ENCODE measurements around the gene CLIC6.
"Not testable (repeated sequence)": the region's sequence is repeated elsewhere in the genome, so short reads cannot be mapped to it uniquely, and the experiment has no call there.

Gene CLIC6

GRCh38 chr21:34669880-34670219 is 1.1 kb downstream of the CLIC6 start:
- H4K91ac ChIP-seq (ENCODE audit: low read length); H3K36me3 ChIP-seq (ENCODE audit: control insufficient read depth in 1 of 2, insufficient read depth in 2 of 2, low read depth in 1 of 2, low read length in 2 of 2); H3K27ac ChIP-seq (ENCODE audit: low read length, poor library complexity, severe bottlenecking); H2BK120ac ChIP-seq (ENCODE audit: low read depth, low read length); H2AK5ac ChIP-seq (ENCODE audit: low read length, severe bottlenecking); H3K79me1 ChIP-seq (replicated peaks; ENCODE audit: low read length, poor library complexity, severe bottlenecking); DNase-seq; H2AFZ ChIP-seq (ENCODE audit: low read depth, low read length); H2BK12ac ChIP-seq (ENCODE audit: low read length in 2 of 2); H2BK15ac ChIP-seq (ENCODE audit: low read depth, poor library complexity, severe bottlenecking); H3K14ac ChIP-seq (ENCODE audit: low read length in 2 of 2); H3K4ac ChIP-seq (ENCODE audit: low read depth in 1 of 2, low read length in 2 of 2); H3K23ac ChIP-seq (ENCODE audit: low read length in 2 of 2); H3K18ac ChIP-seq (ENCODE audit: low read depth in 1 of 2, low read length in 2 of 2); H4K8ac ChIP-seq (ENCODE audit: low read length); H3K9ac ChIP-seq (ENCODE audit: low read length); H3K9me3 ChIP-seq (ENCODE audit: control insufficient read depth, low read length); H2BK5ac ChIP-seq (ENCODE audit: low read depth, low read length, poor library complexity, severe bottlenecking): not testable (repeated sequence)
- Histone ChIP-seq H3K4me2 (ENCODE audit: low read length, poor library complexity, severe bottlenecking) (peak overlapping the region; percentile 79), H3K4me1 (ENCODE audit: control insufficient read depth, insufficient read depth, low read depth, low read length) (peaks cover 18% of the 10 kb centered on the region), H3K4me3 (ENCODE audit: insufficient read depth in 1 of 2, low read depth in 1 of 2, low read length in 2 of 2) (peak overlapping the region; percentile 40 to 77), H3K27me3 (ENCODE audit: control insufficient read depth in 1 of 2, insufficient read depth in 1 of 2, low read length in 2 of 2) (peaks cover 61 to 72% of the 10 kb centered on the region in 2 experiments)
- WGBS: 5% methylated on average over 34 of the region's 46 CpGs

DNA sequence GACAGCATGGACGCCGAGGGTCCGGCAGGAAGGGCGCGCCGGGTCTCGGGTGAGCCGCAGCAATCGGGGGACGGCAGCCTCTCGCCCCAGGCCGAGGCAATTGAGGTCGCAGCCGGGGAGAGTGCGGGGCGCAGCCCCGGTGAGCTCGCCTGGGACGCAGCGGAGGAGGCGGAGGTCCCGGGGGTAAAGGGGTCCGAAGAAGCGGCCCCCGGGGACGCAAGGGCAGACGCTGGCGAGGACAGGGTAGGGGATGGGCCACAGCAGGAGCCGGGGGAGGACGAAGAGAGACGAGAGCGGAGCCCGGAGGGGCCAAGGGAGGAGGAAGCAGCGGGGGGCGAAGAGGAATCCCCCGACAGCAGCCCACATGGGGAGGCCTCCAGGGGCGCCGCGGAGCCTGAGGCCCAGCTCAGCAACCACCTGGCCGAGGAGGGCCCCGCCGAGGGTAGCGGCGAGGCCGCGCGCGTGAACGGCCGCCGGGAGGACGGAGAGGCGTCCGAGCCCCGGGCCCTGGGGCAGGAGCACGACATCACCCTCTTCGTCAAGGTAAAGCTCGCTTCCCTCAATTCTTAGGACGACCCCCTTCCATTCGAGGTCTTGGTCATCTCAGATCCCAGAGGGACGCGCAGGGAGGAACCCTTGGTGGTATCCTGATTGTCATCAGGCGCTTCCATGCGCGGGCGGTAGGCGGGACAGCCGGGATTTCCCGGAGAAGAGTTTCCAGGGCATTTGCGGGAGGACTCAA is 1.6 kb downstream of the CLIC6 start:
- no peak overlapping the region for H2BK12ac ChIP-seq (ENCODE audit: low read length in 2 of 2)
- peak overlapping the region; percentile 63 for H2BK15ac ChIP-seq (ENCODE audit: low read depth, poor library complexity, severe bottlenecking)
- WGBS: 1% methylated on average over 64 of the region's 70 CpGs
- H3K4me3 ChIP-seq (ENCODE audit: insufficient read depth in 1 of 2, low read depth in 1 of 2, low read length in 2 of 2): peak overlapping the region; percentile 40 to 77
- H2AFZ ChIP-seq (ENCODE audit: low read depth, low read length): no peak overlapping the region
- no peak overlapping the region for H3K23ac ChIP-seq (ENCODE audit: low read length in 2 of 2)
- H3K9me3 ChIP-seq (ENCODE audit: control insufficient read depth, low read length): no peaks in the 10 kb centered on the region
- peaks cover 18% of the 10 kb centered on the region for H3K4me1 ChIP-seq (ENCODE audit: control insufficient read depth, insufficient read depth, low read depth, low read length)
- peak overlapping the region; percentile 65 for H3K9ac ChIP-seq (ENCODE audit: low read length)
- no peak overlapping the region for H2BK5ac ChIP-seq (ENCODE audit: low read depth, low read length, poor library complexity, severe bottlenecking)
- H3K27me3 ChIP-seq (ENCODE audit: control insufficient read depth in 1 of 2, insufficient read depth in 1 of 2, low read length in 2 of 2): peaks cover 58 to 76% of the 10 kb centered on the region in 2 experiments
- no peak overlapping the region for H3K4ac ChIP-seq (ENCODE audit: low read depth in 1 of 2, low read length in 2 of 2)
- no peak overlapping the region for H4K8ac ChIP-seq (ENCODE audit: low read length)
- H4K91ac ChIP-seq (ENCODE audit: low read length): no peak overlapping the region
- no peaks in the 10 kb centered on the region for H3K36me3 ChIP-seq (ENCODE audit: control insufficient read depth in 1 of 2, insufficient read depth in 2 of 2, low read depth in 1 of 2, low read length in 2 of 2)
- DNase-seq: peak; percentile 26
- H3K4me2 ChIP-seq (ENCODE audit: low read length, poor library complexity, severe bottlenecking): peak overlapping the region; percentile 79
- no peaks in the 10 kb centered on the region for H3K79me1 ChIP-seq (replicated peaks; ENCODE audit: low read length, poor library complexity, severe bottlenecking)
- H3K18ac ChIP-seq (ENCODE audit: low read depth in 1 of 2, low read length in 2 of 2): no peak overlapping the region
- H2AK5ac ChIP-seq (ENCODE audit: low read length, severe bottlenecking): no peak overlapping the region
- no peak overlapping the region for H3K14ac ChIP-seq (ENCODE audit: low read length in 2 of 2)
- no peak overlapping the region for H2BK120ac ChIP-seq (ENCODE audit: low read depth, low read length)
- no peak overlapping the region for H3K27ac ChIP-seq (ENCODE audit: low read length, poor library complexity, severe bottlenecking)

DNA sequence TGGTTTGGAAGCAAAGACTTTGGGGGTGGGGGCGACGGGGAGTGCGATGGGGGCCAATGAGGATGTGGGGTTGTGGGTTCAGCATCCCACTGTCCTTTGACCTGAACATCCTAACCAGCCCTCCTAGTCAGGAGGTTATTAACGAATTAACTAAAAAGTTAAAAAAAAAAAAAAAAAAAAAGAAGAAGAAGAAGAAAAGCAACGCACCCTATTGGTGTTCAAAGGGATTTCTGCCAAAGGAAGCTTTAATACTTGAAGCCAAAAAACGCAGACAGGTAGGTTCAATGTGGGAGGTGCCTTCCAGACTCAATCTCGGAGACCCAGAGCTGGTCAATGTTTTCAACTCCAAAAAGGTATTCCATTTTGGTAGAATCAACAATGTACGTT is 2.2 kb downstream of the CLIC6 start:
- peaks cover 52 to 70% of the 10 kb centered on the region in 2 experiments for H3K27me3 ChIP-seq (ENCODE audit: control insufficient read depth in 1 of 2, insufficient read depth in 1 of 2, low read length in 2 of 2)
- no peak overlapping the region for H4K91ac ChIP-seq (ENCODE audit: low read length)
- peak overlapping the region in 1 of 2 experiments; percentile 77 for H3K4me3 ChIP-seq (ENCODE audit: insufficient read depth in 1 of 2, low read depth in 1 of 2, low read length in 2 of 2)
- no peak overlapping the region for H2AK5ac ChIP-seq (ENCODE audit: low read length, severe bottlenecking)
- 41% methylated on average over 4 of the region's 8 CpGs for WGBS
- no peak overlapping the region for H3K23ac ChIP-seq (ENCODE audit: low read length in 2 of 2)
- H3K18ac ChIP-seq (ENCODE audit: low read depth in 1 of 2, low read length in 2 of 2): no peak overlapping the region
- H2BK5ac ChIP-seq (ENCODE audit: low read depth, low read length, poor library complexity, severe bottlenecking): no peak overlapping the region
- H3K9me3 ChIP-seq (ENCODE audit: control insufficient read depth, low read length): no peaks in the 10 kb centered on the region
- H3K4me1 ChIP-seq (ENCODE audit: control insufficient read depth, insufficient read depth, low read depth, low read length): peaks cover 18% of the 10 kb centered on the region
- no peak overlapping the region for H2BK12ac ChIP-seq (ENCODE audit: low read length in 2 of 2)
- H4K8ac ChIP-seq (ENCODE audit: low read length): no peak overlapping the region
- no peak overlapping the region for H3K4ac ChIP-seq (ENCODE audit: low read depth in 1 of 2, low read length in 2 of 2)
- no peak for DNase-seq
- no peak overlapping the region for H3K27ac ChIP-seq (ENCODE audit: low read length, poor library complexity, severe bottlenecking)
- H2BK120ac ChIP-seq (ENCODE audit: low read depth, low read length): no peak overlapping the region
- H3K79me1 ChIP-seq (replicated peaks; ENCODE audit: low read length, poor library complexity, severe bottlenecking): no peaks in the 10 kb centered on the region
- H3K14ac ChIP-seq (ENCODE audit: low read length in 2 of 2): no peak overlapping the region
- H2AFZ ChIP-seq (ENCODE audit: low read depth, low read length): no peak overlapping the region
- H3K36me3 ChIP-seq (ENCODE audit: control insufficient read depth in 1 of 2, insufficient read depth in 2 of 2, low read depth in 1 of 2, low read length in 2 of 2): no peaks in the 10 kb centered on the region
- H3K4me2 ChIP-seq (ENCODE audit: low read length, poor library complexity, severe bottlenecking): no peak overlapping the region
- no peak overlapping the region for H3K9ac ChIP-seq (ENCODE audit: low read length)
- no peak overlapping the region for H2BK15ac ChIP-seq (ENCODE audit: low read depth, poor library complexity, severe bottlenecking)

GRCh38 chr21:34671462-34671861 is 2.7 kb downstream of the CLIC6 start:
- no peak overlapping the region for H3K27ac ChIP-seq (ENCODE audit: low read length, poor library complexity, severe bottlenecking)
- no peak overlapping the region for H2BK120ac ChIP-seq (ENCODE audit: low read depth, low read length)
- no peaks in the 10 kb centered on the region for H3K79me1 ChIP-seq (replicated peaks; ENCODE audit: low read length, poor library complexity, severe bottlenecking)
- H3K4me2 ChIP-seq (ENCODE audit: low read length, poor library complexity, severe bottlenecking): no peak overlapping the region
- H3K4me3 ChIP-seq (ENCODE audit: insufficient read depth in 1 of 2, low read depth in 1 of 2, low read length in 2 of 2): no peak overlapping the region
- H2BK15ac ChIP-seq (ENCODE audit: low read depth, poor library complexity, severe bottlenecking): no peak overlapping the region
- H2BK5ac ChIP-seq (ENCODE audit: low read depth, low read length, poor library complexity, severe bottlenecking): no peak overlapping the region
- no peak overlapping the region for H2AK5ac ChIP-seq (ENCODE audit: low read length, severe bottlenecking)
- no peak overlapping the region for H3K18ac ChIP-seq (ENCODE audit: low read depth in 1 of 2, low read length in 2 of 2)
- H3K9ac ChIP-seq (ENCODE audit: low read length): no peak overlapping the region
- no peak overlapping the region for H2AFZ ChIP-seq (ENCODE audit: low read depth, low read length)
- H4K91ac ChIP-seq (ENCODE audit: low read length): no peak overlapping the region
- no peak overlapping the region for H4K8ac ChIP-seq (ENCODE audit: low read length)
- H3K36me3 ChIP-seq (ENCODE audit: control insufficient read depth in 1 of 2, insufficient read depth in 2 of 2, low read depth in 1 of 2, low read length in 2 of 2): no peaks in the 10 kb centered on the region
- H3K23ac ChIP-seq (ENCODE audit: low read length in 2 of 2): no peak overlapping the region
- no peak overlapping the region for H2BK12ac ChIP-seq (ENCODE audit: low read length in 2 of 2)
- no peak overlapping the region for H3K4ac ChIP-seq (ENCODE audit: low read depth in 1 of 2, low read length in 2 of 2)
- H3K14ac ChIP-seq (ENCODE audit: low read length in 2 of 2): no peak overlapping the region
- no peaks in the 10 kb centered on the region for H3K9me3 ChIP-seq (ENCODE audit: control insufficient read depth, low read length)
- H3K4me1 ChIP-seq (ENCODE audit: control insufficient read depth, insufficient read depth, low read depth, low read length): peaks cover 18% of the 10 kb centered on the region
- no peak for DNase-seq
- 88% methylated on average over 1 of the region's 1 CpG for WGBS
- peaks cover 51 to 69% of the 10 kb centered on the region in 2 experiments for H3K27me3 ChIP-seq (ENCODE audit: control insufficient read depth in 1 of 2, insufficient read depth in 1 of 2, low read length in 2 of 2)
